PFSK-1 (cell line): Measurements from ENCODE around the gene L3MBTL1.

ENCODE experiments used
- FOXP2 ChIP-seq: optimal IDR thresholded peaks from 2 replicates; pipeline ENCODE3; 2011; ENCODE audit warnings: borderline replicate concordance, control low read depth, inconsistent platforms; ENCODE audit not compliant: insufficient read depth; ENCODE audit errors: extremely low read length, extremely low read depth
- POLR2AphosphoS5 ChIP-seq: IDR thresholded peaks from 2 replicates; pipeline ENCODE4 v1.6.1; 2012; ENCODE audit warnings: low read depth, mild to moderate bottlenecking, control low read depth, low read length, moderate library complexity
- REST ChIP-seq, 2 experiments: IDR thresholded peaks; 2 replicates each; pipeline versions ENCODE4 v1.6.1 to v1.8.0; 2011 to 2012; ENCODE audit warnings: low read depth in 2 of 2, low read length in 2 of 2, control low read depth in 1 of 2, inconsistent platforms in 1 of 2, mild to moderate bottlenecking in 1 of 2, moderate library complexity in 1 of 2; ENCODE audit not compliant: insufficient read depth in 1 of 2
- SIN3A ChIP-seq: IDR thresholded peaks from 2 replicates; pipeline ENCODE4 v1.6.1; 2012; ENCODE audit warnings: mild to moderate bottlenecking, low read length, moderate library complexity, borderline replicate concordance; ENCODE audit not compliant: insufficient read depth
- TAF1 ChIP-seq: IDR thresholded peaks from 2 replicates; pipeline ENCODE4 v1.6.1; 2012; ENCODE audit warnings: low read length, control low read depth, borderline replicate concordance; ENCODE audit not compliant: insufficient read depth

The L3MBTL1 gene

GRCh38 chr20:43564455-43564854 is 57.0 kb downstream of the L3MBTL1 start:
- TF ChIP-seq REST (IDR thresholded peaks at IDR 0.05; ENCODE audit: insufficient read depth in 1 of 2, low read depth in 2 of 2, low read length in 2 of 2) (no peak), FOXP2 (no peak), TAF1 (no peak), POLR2AphosphoS5 (no peak), SIN3A (no peak)

- TF ChIP-seq REST (IDR thresholded peaks at IDR 0.05; ENCODE audit: insufficient read depth in 1 of 2, low read depth in 2 of 2, low read length in 2 of 2) (no peak), SIN3A (no peak), TAF1 (no peak), FOXP2 (no peak), POLR2AphosphoS5 (no peak)
Observed at GRCh38 chr20:43564993-43565757, 57.7 kb downstream of the L3MBTL1 start.

- TF ChIP-seq TAF1 (no peak), FOXP2 (no peak), POLR2AphosphoS5 (no peak), SIN3A (no peak)
Observed at GRCh38 chr20:43565758-43566104, 58.2 kb downstream of the L3MBTL1 start.

GRCh38 chr20:43567477-43567876 is 60.0 kb downstream of the L3MBTL1 start:
- TF ChIP-seq TAF1 (no peak), SIN3A (no peak), REST (IDR thresholded peaks at IDR 0.05; ENCODE audit: insufficient read depth in 1 of 2, low read depth in 2 of 2, low read length in 2 of 2) (no peak), FOXP2 (no peak)

- TF ChIP-seq POLR2AphosphoS5, result no peak
Observed at GRCh38 chr20:43568706-43569105, 61.2 kb downstream of the L3MBTL1 start.

GRCh38 chr20:43569282-43569681 is 61.8 kb downstream of the L3MBTL1 start:
- TF ChIP-seq POLR2AphosphoS5 (no peak), REST (IDR thresholded peaks at IDR 0.05; ENCODE audit: insufficient read depth in 1 of 2, low read depth in 2 of 2, low read length in 2 of 2) (no peak), SIN3A (no peak), TAF1 (no peak)
